ENCODE results near the gene SLC2A6.

The SLC2A6 gene

GRCh38 chr9:133515615-133516255 is 36.8 kb upstream of the SLC2A6 start:
- DNase-seq = no peak

GRCh38 chr9:133515240-133515610 is 36.3 kb upstream of the SLC2A6 start:
- no peak for DNase-seq

GRCh38 chr9:133514460-133515239 is 35.8 kb upstream of the SLC2A6 start:
- no peak for DNase-seq

GRCh38 chr9:133513214-133514100 is 34.6 kb upstream of the SLC2A6 start:
- no peak for DNase-seq

- DNase-seq = no peak
Measured at GRCh38 chr9:133512253-133513213, 33.6 kb upstream of the SLC2A6 start.

GRCh38 chr9:133511607-133512006 is 32.7 kb upstream of the SLC2A6 start:
- DNase-seq = no peak

GRCh38 chr9:133510926-133511505 is 32.1 kb upstream of the SLC2A6 start:
- no peak for DNase-seq

- peak; percentile 33 for DNase-seq
Measured at GRCh38 chr9:133509179-133510083, 30.5 kb upstream of the SLC2A6 start.

GRCh38 chr9:133508046-133508445 is 29.1 kb upstream of the SLC2A6 start:
- no peak for DNase-seq

GRCh38 chr9:133507246-133507965 is 28.5 kb upstream of the SLC2A6 start:
- DNase-seq = no peak

- no peak for DNase-seq
Measured at GRCh38 chr9:133506653-133507038, 27.7 kb upstream of the SLC2A6 start.

- no peak for DNase-seq
Measured at GRCh38 chr9:133505901-133506652, 27.2 kb upstream of the SLC2A6 start.

GRCh38 chr9:133505186-133505830 is 26.4 kb upstream of the SLC2A6 start:
- no peak for DNase-seq

- no peak for DNase-seq
Measured at GRCh38 chr9:133502112-133502511, 23.2 kb upstream of the SLC2A6 start.

GRCh38 chr9:133499892-133500270 is 21.0 kb upstream of the SLC2A6 start:
- DNase-seq = no peak

- DNase-seq = no peak
Measured at GRCh38 chr9:133499132-133499891, 20.4 kb upstream of the SLC2A6 start.

- DNase-seq = no peak
Measured at GRCh38 chr9:133496861-133497842, 18.3 kb upstream of the SLC2A6 start.

Data from activated T-cell treated with anti-CD3 and anti-CD28 coated beads, Interleukin-2, amount 50 U/mL, for 1 hour (primary cell).